AG10803 (cell line): ENCODE measurements around the gene BCAR3.

Source experiments
- DNase-seq: peaks from one replicate; pipeline ENCODE4 v3.0.0; 2010; ENCODE audit warnings: low read depth
- H3K4me3 ChIP-seq: 2 replicates; pipeline ENCODE4 v1.5.1; 2011; ENCODE audit warnings: mild to moderate bottlenecking, low read length, control low read depth
- TF ChIP-seq, protein P1 (sequence below): conservative IDR thresholded peaks from 2 replicates; pipeline ENCODE4 v1.5.1; 2011; ENCODE audit warnings: mild to moderate bottlenecking, low read length, control low read depth, inconsistent platforms

Gene BCAR3

DNA sequence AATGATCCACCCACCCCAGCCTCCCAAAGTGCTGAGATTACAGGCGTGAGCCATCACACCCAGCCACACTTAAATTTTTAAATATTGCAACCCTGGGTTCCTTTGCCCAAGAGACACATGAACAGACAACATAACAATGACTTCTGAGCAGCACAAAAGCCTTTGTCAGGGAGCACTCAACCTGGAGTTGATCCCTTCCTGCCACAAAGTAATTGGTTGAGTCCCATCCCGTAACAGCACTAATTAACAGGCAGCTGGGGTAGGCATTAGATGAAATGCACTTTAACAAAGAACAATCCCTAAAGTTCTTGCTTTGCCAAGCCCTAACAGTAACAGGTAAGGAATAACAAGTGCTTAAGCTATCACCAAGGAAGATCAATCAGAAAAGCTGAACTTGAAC is 5.9 kb upstream of the BCAR3 start:
- TF ChIP-seq, protein P1, sequence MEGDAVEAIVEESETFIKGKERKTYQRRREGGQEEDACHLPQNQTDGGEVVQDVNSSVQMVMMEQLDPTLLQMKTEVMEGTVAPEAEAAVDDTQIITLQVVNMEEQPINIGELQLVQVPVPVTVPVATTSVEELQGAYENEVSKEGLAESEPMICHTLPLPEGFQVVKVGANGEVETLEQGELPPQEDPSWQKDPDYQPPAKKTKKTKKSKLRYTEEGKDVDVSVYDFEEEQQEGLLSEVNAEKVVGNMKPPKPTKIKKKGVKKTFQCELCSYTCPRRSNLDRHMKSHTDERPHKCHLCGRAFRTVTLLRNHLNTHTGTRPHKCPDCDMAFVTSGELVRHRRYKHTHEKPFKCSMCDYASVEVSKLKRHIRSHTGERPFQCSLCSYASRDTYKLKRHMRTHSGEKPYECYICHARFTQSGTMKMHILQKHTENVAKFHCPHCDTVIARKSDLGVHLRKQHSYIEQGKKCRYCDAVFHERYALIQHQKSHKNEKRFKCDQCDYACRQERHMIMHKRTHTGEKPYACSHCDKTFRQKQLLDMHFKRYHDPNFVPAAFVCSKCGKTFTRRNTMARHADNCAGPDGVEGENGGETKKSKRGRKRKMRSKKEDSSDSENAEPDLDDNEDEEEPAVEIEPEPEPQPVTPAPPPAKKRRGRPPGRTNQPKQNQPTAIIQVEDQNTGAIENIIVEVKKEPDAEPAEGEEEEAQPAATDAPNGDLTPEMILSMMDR = no peak
- DNase-seq = no peak
- no peak overlapping the region for H3K4me3 ChIP-seq

DNA sequence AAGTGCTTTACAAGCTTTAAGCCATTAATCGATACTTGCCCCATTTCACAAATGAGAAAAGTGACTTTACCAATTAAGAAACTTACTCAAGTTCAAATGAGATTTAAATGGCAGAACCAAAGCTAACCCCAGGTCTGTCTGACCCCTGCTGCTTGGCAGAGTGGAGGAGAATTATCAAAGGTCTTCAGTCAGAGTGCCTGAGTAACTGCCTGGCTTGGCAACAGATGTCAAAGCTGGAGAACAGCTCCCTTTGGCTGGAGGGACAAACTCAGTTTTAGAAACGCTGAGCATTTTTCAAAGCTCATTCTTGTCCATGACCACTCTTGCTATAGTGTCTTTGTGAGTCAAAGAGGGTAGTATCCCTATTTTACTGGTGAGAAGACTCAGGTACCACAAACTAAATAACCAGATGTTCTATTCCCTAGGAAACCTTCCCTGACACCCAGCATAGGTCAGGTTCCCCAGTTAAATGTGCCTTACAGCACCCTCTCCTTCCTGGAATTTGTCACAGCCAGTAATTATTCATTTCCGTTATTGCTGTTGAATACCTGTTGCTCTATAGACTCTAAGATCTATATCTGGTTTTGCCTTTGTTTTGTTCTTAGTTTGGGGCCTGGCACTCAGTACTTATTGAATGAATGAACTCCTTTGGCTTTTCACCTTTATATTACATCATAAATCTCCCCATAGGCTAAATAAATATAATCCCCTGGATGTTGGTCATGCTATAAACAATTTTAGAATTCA is 5.0 kb upstream of the BCAR3 start:
- no peak for DNase-seq
- TF ChIP-seq, protein P1 = no peak
- no peak overlapping the region for H3K4me3 ChIP-seq

DNA sequence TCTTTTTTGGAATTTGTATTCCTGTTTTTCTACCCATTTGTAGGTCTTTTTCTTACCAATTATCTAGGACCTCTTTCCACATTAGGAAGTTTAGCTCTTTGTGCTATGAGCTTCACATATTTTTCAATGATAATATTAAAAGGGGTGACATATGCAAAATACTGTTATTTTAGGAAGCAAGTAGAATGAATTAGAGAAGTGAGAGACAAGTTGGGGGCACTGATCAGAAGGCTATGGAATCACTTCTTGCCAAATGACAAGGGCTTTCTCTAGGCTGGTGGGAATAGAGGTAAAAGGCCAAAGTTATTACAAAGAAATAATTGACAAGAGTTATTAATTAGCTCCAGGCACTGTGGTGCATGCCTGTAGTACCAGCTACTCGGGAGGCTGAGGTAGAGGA is 4.3 kb upstream of the BCAR3 start:
- no peak overlapping the region for H3K4me3 ChIP-seq
- TF ChIP-seq, protein P1 = no peak
- DNase-seq = no peak

DNA sequence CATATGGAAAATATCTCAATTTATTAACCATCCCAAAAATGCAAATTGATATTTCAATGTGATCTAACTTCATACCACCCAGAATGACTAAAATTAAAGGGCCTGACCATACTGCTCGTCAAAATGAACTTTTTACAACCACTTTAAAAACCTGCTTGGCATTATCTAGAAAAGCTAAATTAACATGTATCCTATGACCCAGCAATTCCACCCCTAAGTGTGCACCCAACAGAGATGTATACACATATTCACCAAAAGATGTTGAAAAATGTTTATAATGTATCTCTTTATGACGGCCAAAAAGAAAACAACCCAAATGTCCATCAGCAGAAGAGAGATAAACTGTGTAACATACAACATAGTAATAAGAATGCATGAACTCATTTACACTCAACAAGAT is 1.6 kb upstream of the BCAR3 start:
- TF ChIP-seq, protein P1 = no peak
- H3K4me3 ChIP-seq = no peak overlapping the region
- no peak for DNase-seq

DNA sequence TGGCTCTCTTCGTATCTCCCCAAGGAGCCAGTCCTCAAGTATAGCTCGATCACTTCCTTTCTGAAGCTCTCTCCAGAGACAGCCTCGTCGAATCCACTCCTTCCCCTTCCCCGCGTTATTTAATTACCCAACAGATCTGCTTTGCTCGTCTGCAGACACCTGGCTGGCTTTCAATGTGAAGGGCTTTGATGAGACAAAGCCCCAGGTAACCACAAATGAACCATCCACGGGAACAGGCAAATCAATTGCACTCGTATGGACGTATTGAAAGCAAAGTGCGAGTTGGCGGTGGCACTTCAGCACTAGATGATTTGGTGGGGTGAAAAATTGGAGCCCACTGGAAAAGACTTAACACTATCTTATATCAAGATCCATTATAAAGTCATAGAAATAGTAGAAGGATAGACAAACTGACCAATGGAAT is 364 bp upstream of the BCAR3 start:
- H3K4me3 ChIP-seq = peak overlapping the region; percentile 65
- no peak for DNase-seq

DNA sequence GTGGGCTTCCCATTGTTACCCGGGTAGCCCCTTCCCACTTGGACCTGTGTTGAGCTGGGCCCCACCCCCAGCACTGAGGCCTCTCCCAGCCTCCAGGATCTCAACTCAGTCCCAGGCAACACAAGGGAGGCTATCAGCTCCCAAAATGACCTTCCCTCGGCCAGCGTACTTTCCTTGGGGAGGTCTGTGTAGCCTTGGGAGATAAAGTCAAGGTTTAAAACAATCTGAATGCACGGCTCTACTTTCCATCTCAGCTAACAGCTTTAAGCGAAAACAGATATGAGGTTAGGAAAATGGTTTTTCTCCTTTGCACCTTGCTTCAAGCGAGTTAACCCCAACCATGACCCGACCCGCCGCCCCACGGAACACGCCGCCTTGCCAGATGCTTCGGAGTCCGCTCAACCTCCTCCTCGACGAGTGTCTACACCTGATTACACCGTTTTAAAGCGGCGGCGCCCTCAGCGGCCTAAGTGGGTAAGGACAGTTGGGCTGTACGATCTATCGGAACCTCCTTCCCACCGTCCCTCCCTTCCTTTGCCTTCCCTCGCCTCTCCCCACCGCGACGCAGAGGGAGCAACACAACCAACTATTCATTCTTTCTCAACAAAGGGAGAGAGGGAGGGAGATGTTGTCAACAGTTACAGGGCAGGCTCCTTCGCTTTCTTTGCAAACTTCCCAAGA is 1.1 kb downstream of the BCAR3 start:
- H3K4me3 ChIP-seq = peak overlapping the region; percentile 65
- TF ChIP-seq, protein P1 = peak; percentile 69
- DNase-seq = peak; percentile 91

More for the DNA sequence above, 364 bp upstream of the BCAR3 start:
- TF ChIP-seq, protein P1 = no peak

DNA sequence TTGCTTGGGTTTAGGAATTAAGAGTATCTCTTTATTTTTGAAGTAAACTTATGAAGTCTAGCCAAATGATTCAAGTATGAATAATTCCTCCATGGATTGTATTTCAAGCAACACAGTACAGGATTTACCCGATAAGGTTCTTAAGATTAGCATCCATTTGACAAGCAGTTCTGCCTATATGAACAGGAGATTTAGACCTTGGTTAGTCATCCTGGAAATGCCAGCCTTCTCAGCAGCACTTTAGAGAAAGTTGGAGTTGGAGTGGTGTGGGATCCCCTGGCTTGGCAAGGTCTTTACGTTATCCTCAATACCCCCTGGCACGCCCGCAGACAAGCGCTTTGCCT is 1.6 kb downstream of the BCAR3 start:
- H3K4me3 ChIP-seq = peak overlapping the region; percentile 65
- TF ChIP-seq, protein P1 = no peak
- DNase-seq = no peak
